Right lobe of liver (tissue), 4 donors: ENCODE measurements around the gene MEF2A.

ENCODE experiments used
- CTCF ChIP-seq, 4 donors: fragments of 200-600 bp in 3 of 4; fragments of 450-650 bp in 1 of 4; IDR thresholded peaks; one replicate each; pipeline versions ENCODE4 v1.5.1 to v1.8.0; 2016 to 2022; ENCODE audit warnings: antibody characterized with exemption in 4 of 4, mild to moderate bottlenecking in 2 of 4
- POLR2A ChIP-seq: fragments of 450-650 bp; IDR thresholded peaks from one replicate; pipeline ENCODE4 v1.6.1; 2017; ENCODE audit warnings: antibody characterized with exemption, mild to moderate bottlenecking
- donor health status: DM: no; HTN: no; CAD: no.
- donor health status: DM: no; HTN: no; CAD: no.
- donor health status: DM: no; HTN: yes; CAD: no.

- TF ChIP-seq CTCF (IDR thresholded peaks at IDR 0.05) = no peak
- no peak for TF ChIP-seq POLR2A
Measured at GRCh38 chr15:99554880-99555488, 10.8 kb upstream of the MEF2A start.
